Muscle layer of duodenum (tissue), 2 donors: ENCODE data around the gene HS3ST6.

Source experiments
- H3K27ac ChIP-seq: one replicate; pipeline ENCODE4 v1.7.0; 2013; ENCODE audit warnings: mild to moderate bottlenecking, low read length
- H3K27me3 ChIP-seq: one replicate; pipeline ENCODE4 v1.7.0; 2013; ENCODE audit warnings: low read depth, mild to moderate bottlenecking, control low read depth, low read length
- H3K36me3 ChIP-seq, 2 donors: one replicate each; pipeline ENCODE4 v1.7.0; 2013; ENCODE audit warnings: low read length in 2 of 2, control low read depth in 1 of 2, mild to moderate bottlenecking in 1 of 2; ENCODE audit not compliant: insufficient read depth in 2 of 2, control insufficient read depth in 1 of 2
- H3K4me1 ChIP-seq, 2 donors: one replicate each; pipeline ENCODE4 v1.7.0; 2013; ENCODE audit warnings: low read length in 2 of 2, mild to moderate bottlenecking in 2 of 2, control low read depth in 1 of 2, moderate library complexity in 1 of 2; ENCODE audit not compliant: insufficient read depth in 2 of 2, control insufficient read depth in 1 of 2
- H3K4me3 ChIP-seq, 2 donors: one replicate each; pipeline ENCODE4 v1.7.0; 2013; ENCODE audit warnings: low read length in 2 of 2, low read depth in 1 of 2, mild to moderate bottlenecking in 1 of 2
- H3K9me3 ChIP-seq, 2 donors: one replicate each; pipeline ENCODE4 v1.7.0; 2013; ENCODE audit warnings: low read length in 2 of 2, control low read depth in 1 of 2, mild to moderate bottlenecking in 1 of 2; ENCODE audit not compliant: control insufficient read depth in 1 of 2
- donor health status: healthy.

HS3ST6 gene

GRCh38 chr16:1912215-1912543 is 6.0 kb downstream of the HS3ST6 start:
- H3K27ac ChIP-seq = no peak overlapping the region
- peaks cover 1 to 3% of the 10 kb centered on the region in 2 donors for H3K4me1 ChIP-seq
- H3K36me3 ChIP-seq = no peaks in the 10 kb centered on the region
- H3K9me3 ChIP-seq = no peaks in the 10 kb centered on the region
- H3K4me3 ChIP-seq = no peak overlapping the region
- peaks cover 18% of the 10 kb centered on the region for H3K27me3 ChIP-seq

- no peak overlapping the region for H3K4me3 ChIP-seq
- H3K27ac ChIP-seq = no peak overlapping the region
- no peaks in the 10 kb centered on the region for H3K36me3 ChIP-seq
- peaks cover 0 to 3% of the 10 kb centered on the region in 2 donors for H3K4me1 ChIP-seq
- H3K9me3 ChIP-seq = no peaks in the 10 kb centered on the region
- H3K27me3 ChIP-seq = peaks cover 13% of the 10 kb centered on the region
Observed at GRCh38 chr16:1911467-1912214, 6.6 kb downstream of the HS3ST6 start.

GRCh38 chr16:1909561-1910231 is 8.5 kb downstream of the HS3ST6 start:
- peaks cover 0 to 3% of the 10 kb centered on the region in 2 donors for H3K4me1 ChIP-seq
- no peak overlapping the region for H3K4me3 ChIP-seq
- H3K9me3 ChIP-seq = no peaks in the 10 kb centered on the region
- no peaks in the 10 kb centered on the region for H3K27me3 ChIP-seq
- no peaks in the 10 kb centered on the region for H3K36me3 ChIP-seq
- no peak overlapping the region for H3K27ac ChIP-seq

GRCh38 chr16:1908983-1909382 is 9.2 kb downstream of the HS3ST6 start:
- Histone ChIP-seq H3K4me1 (no peaks in the 10 kb centered on the region), H3K36me3 (no peaks in the 10 kb centered on the region), H3K4me3 (no peak overlapping the region), H3K27ac (no peak overlapping the region), H3K27me3 (no peaks in the 10 kb centered on the region), H3K9me3 (no peaks in the 10 kb centered on the region)

- Histone ChIP-seq H3K36me3 (no peaks in the 10 kb centered on the region), H3K4me1 (no peaks in the 10 kb centered on the region), H3K27me3 (no peaks in the 10 kb centered on the region), H3K4me3 (no peak overlapping the region), H3K9me3 (no peaks in the 10 kb centered on the region), H3K27ac (no peak overlapping the region)
Observed at GRCh38 chr16:1908184-1908583, 10.0 kb downstream of the HS3ST6 start.

GRCh38 chr16:1907226-1907860 is 10.9 kb downstream of the HS3ST6 start:
- Histone ChIP-seq H3K27me3 (no peaks in the 10 kb centered on the region), H3K36me3 (no peaks in the 10 kb centered on the region), H3K27ac (no peak overlapping the region), H3K9me3 (no peaks in the 10 kb centered on the region), H3K4me3 (no peak overlapping the region), H3K4me1 (no peaks in the 10 kb centered on the region)

GRCh38 chr16:1906846-1907165 is 11.4 kb downstream of the HS3ST6 start:
- no peaks in the 10 kb centered on the region for H3K36me3 ChIP-seq
- no peaks in the 10 kb centered on the region for H3K9me3 ChIP-seq
- H3K27me3 ChIP-seq = no peaks in the 10 kb centered on the region
- H3K4me1 ChIP-seq = no peaks in the 10 kb centered on the region
- no peak overlapping the region for H3K4me3 ChIP-seq
- H3K27ac ChIP-seq = no peak overlapping the region

- Histone ChIP-seq H3K9me3 (no peaks in the 10 kb centered on the region), H3K27me3 (no peaks in the 10 kb centered on the region), H3K4me3 (no peak overlapping the region), H3K36me3 (no peaks in the 10 kb centered on the region), H3K4me1 (no peaks in the 10 kb centered on the region), H3K27ac (no peak overlapping the region)
Observed at GRCh38 chr16:1906055-1906845, 12.0 kb downstream of the HS3ST6 start.

GRCh38 chr16:1903845-1904840 is 14.1 kb downstream of the HS3ST6 start:
- H3K27me3 ChIP-seq = no peaks in the 10 kb centered on the region
- H3K9me3 ChIP-seq = no peaks in the 10 kb centered on the region
- H3K27ac ChIP-seq = no peak overlapping the region
- H3K4me3 ChIP-seq = no peak overlapping the region
- H3K4me1 ChIP-seq = no peaks in the 10 kb centered on the region
- H3K36me3 ChIP-seq = no peaks in the 10 kb centered on the region

- H3K27ac ChIP-seq = no peak overlapping the region
- no peaks in the 10 kb centered on the region for H3K4me1 ChIP-seq
- no peaks in the 10 kb centered on the region for H3K9me3 ChIP-seq
- H3K36me3 ChIP-seq = no peaks in the 10 kb centered on the region
- no peaks in the 10 kb centered on the region for H3K27me3 ChIP-seq
- H3K4me3 ChIP-seq = no peak overlapping the region
Observed at GRCh38 chr16:1903220-1903574, 15.0 kb downstream of the HS3ST6 start.
